Measurements from ENCODE around the gene NR6A1.

GRCh38 chr9:124759327-124759726, 11.8 kb downstream of the NR6A1 start:
- TF ChIP-seq EZH2 (IDR thresholded peaks at IDR 0.05; ENCODE audit: insufficient read depth, poor library complexity, severe bottlenecking) (no peak), EZH2phosphoT487 (IDR thresholded peaks at IDR 0.05; ENCODE audit: insufficient read depth, low read depth) (no peak)
